H9 (cell line): ENCODE measurements around the gene ANKRD26. TPM values are rescaled to one million over a fixed set of nuclear protein-coding genes. Genes with fewer than 3 reads are reported as not detected.

Source experiments
- DNase-seq: peaks from one replicate; pipeline ENCODE4 v3.0.0-alpha.2; 2017
- H2AFZ ChIP-seq: one replicate; pipeline ENCODE4 v1.6.1; 2013; ENCODE audit warnings: mild to moderate bottlenecking, low read length, control low read depth, moderate library complexity
- H2AK5ac ChIP-seq: 2 replicates; pipeline ENCODE4 v1.6.1; 2013; ENCODE audit warnings: low read length, control low read depth, mixed read lengths; ENCODE audit not compliant: insufficient read length
- H2BK120ac ChIP-seq: one replicate; pipeline ENCODE4 v1.6.1; 2013; ENCODE audit warnings: low read depth, mild to moderate bottlenecking, low read length, control low read depth, inconsistent platforms; ENCODE audit not compliant: poor library complexity, severe bottlenecking
- H2BK12ac ChIP-seq: 2 replicates; pipeline ENCODE4 v1.6.1; 2013; ENCODE audit warnings: low read length, control low read depth, mixed read lengths, low read depth; ENCODE audit not compliant: insufficient read length
- H2BK15ac ChIP-seq: 2 replicates; pipeline ENCODE4 v1.6.1; 2013; ENCODE audit warnings: low read depth, low read length, control low read depth
- H2BK20ac ChIP-seq: one replicate; pipeline ENCODE4 v1.6.1; 2013; ENCODE audit warnings: low read depth, mild to moderate bottlenecking, low read length, control low read depth, inconsistent platforms; ENCODE audit not compliant: poor library complexity, severe bottlenecking
- H2BK5ac ChIP-seq: 2 replicates; pipeline ENCODE4 v1.6.1; 2013; ENCODE audit warnings: low read length, control low read depth, mixed read lengths; ENCODE audit not compliant: insufficient read length
- H3K14ac ChIP-seq: 2 replicates; pipeline ENCODE4 v1.6.1; 2013; ENCODE audit warnings: low read length, control low read depth; ENCODE audit not compliant: insufficient read depth
- H3K18ac ChIP-seq: 2 replicates; pipeline ENCODE4 v1.6.1; 2013; ENCODE audit warnings: low read depth, mild to moderate bottlenecking, mixed read lengths, low read length, control low read depth; ENCODE audit not compliant: insufficient read length
- H3K23ac ChIP-seq: 2 replicates; pipeline ENCODE4 v1.6.1; 2013; ENCODE audit warnings: low read length, control low read depth, mixed read lengths, low read depth; ENCODE audit not compliant: insufficient read length
- H3K23me2 ChIP-seq: 2 replicates; pipeline ENCODE4 v1.6.1; 2013; ENCODE audit warnings: low read depth, mild to moderate bottlenecking, mixed read lengths, low read length, control low read depth; ENCODE audit not compliant: insufficient read length, poor library complexity, severe bottlenecking
- H3K27ac ChIP-seq: 2 replicates; pipeline ENCODE4 v1.5.1; 2013; ENCODE audit warnings: low read length, control low read depth, mixed read lengths, low read depth; ENCODE audit not compliant: insufficient read length
- H3K27me3 ChIP-seq: 2 replicates; pipeline ENCODE4 v1.6.1; 2013; ENCODE audit warnings: low read length, control low read depth, inconsistent platforms; ENCODE audit not compliant: insufficient read depth
- H3K4ac ChIP-seq: 2 replicates; pipeline ENCODE4 v1.6.1; 2013; ENCODE audit warnings: low read depth, mild to moderate bottlenecking, control low read depth, inconsistent platforms, low read length, moderate library complexity
- H3K4me1 ChIP-seq: 2 replicates; pipeline ENCODE4 v1.6.1; 2013; ENCODE audit warnings: low read length, control low read depth, inconsistent platforms; ENCODE audit not compliant: insufficient read depth
- H3K4me2 ChIP-seq: 2 replicates; pipeline ENCODE4 v1.6.1; 2013; ENCODE audit warnings: low read length, control low read depth, mixed read lengths; ENCODE audit not compliant: insufficient read length, insufficient read depth
- H3K56ac ChIP-seq: 2 replicates; pipeline ENCODE4 v1.6.1; 2013; ENCODE audit warnings: low read depth, mild to moderate bottlenecking, mixed read lengths, low read length, control low read depth; ENCODE audit not compliant: insufficient read length
- H3K79me1 ChIP-seq: 2 replicates; pipeline ENCODE4 v1.6.1; 2013; ENCODE audit warnings: low read depth, mild to moderate bottlenecking, moderate library complexity, low read length, control low read depth, inconsistent platforms; ENCODE audit not compliant: insufficient read depth, poor library complexity, severe bottlenecking
- H3K79me2 ChIP-seq: 2 replicates; pipeline ENCODE4 v1.6.1; 2013; ENCODE audit warnings: low read length, control low read depth, inconsistent platforms; ENCODE audit not compliant: insufficient read depth
- H3K9ac ChIP-seq: 2 replicates; pipeline ENCODE4 v1.6.1; 2013; ENCODE audit warnings: low read length, control low read depth, mixed read lengths; ENCODE audit not compliant: insufficient read length; ENCODE audit errors: extremely low read depth
- H3K9me3 ChIP-seq: one replicate; pipeline ENCODE4 v1.6.1; 2013; ENCODE audit warnings: low read depth, low read length, inconsistent platforms; ENCODE audit not compliant: control insufficient read depth
- H3T11ph ChIP-seq: one replicate; pipeline ENCODE4 v1.6.1; 2013; ENCODE audit warnings: mild to moderate bottlenecking, low read length, control low read depth, inconsistent platforms
- H4K20me1 ChIP-seq: one replicate; pipeline ENCODE4 v1.6.1; 2013; ENCODE audit not compliant: control insufficient read depth, insufficient read length, insufficient read depth
- H4K5ac ChIP-seq: 2 replicates; pipeline ENCODE4 v1.6.1; 2013; ENCODE audit warnings: low read depth, mild to moderate bottlenecking, mixed read lengths, low read length, control low read depth; ENCODE audit not compliant: insufficient read length
- H4K8ac ChIP-seq: replicated peaks from 2 replicates; pipeline ENCODE4 v1.6.1; 2013; ENCODE audit warnings: low read length, control low read depth, mixed read lengths, low read depth; ENCODE audit not compliant: insufficient read length
- H4K91ac ChIP-seq: 2 replicates; pipeline ENCODE4 v1.6.1; 2013; ENCODE audit warnings: low read depth, mild to moderate bottlenecking, moderate library complexity, mixed read lengths, low read length, control low read depth; ENCODE audit not compliant: insufficient read length
- H3K27ac Mint-ChIP-seq, 3 experiments: 2 replicates in 2 of 3; 3 replicates in 1 of 3; pipeline ENCODE4 v1.8.0; 2020 to 2021; ENCODE audit warnings: mixed read lengths in 3 of 3, mild to moderate bottlenecking in 1 of 3, moderate library complexity in 1 of 3
- H3K27me3 Mint-ChIP-seq: 2 replicates; pipeline ENCODE4 v1.8.0; 2021; ENCODE audit warnings: low read depth, mild to moderate bottlenecking, moderate library complexity, mixed read lengths
- H3K36me3 Mint-ChIP-seq, 3 experiments: 2 replicates in 2 of 3; 3 replicates in 1 of 3; pipeline ENCODE4 v1.8.0; 2020 to 2021; ENCODE audit warnings: low read depth in 3 of 3, mixed read lengths in 3 of 3; ENCODE audit not compliant: insufficient read depth in 1 of 3
- H3K4me1 Mint-ChIP-seq, 2 experiments: 2 replicates each; pipeline ENCODE4 v1.8.0; 2020; ENCODE audit warnings: mixed read lengths in 2 of 2
- H3K4me3 Mint-ChIP-seq, 2 experiments: 2 replicates in 1 of 2; 3 replicates in 1 of 2; pipeline ENCODE4 v1.8.0; 2020 to 2021; ENCODE audit warnings: mild to moderate bottlenecking in 2 of 2, mixed read lengths in 2 of 2, moderate library complexity in 1 of 2
- H3K9me3 Mint-ChIP-seq, 2 experiments: 2 replicates in 1 of 2; 3 replicates in 1 of 2; pipeline ENCODE4 v1.8.0; 2020; ENCODE audit warnings: mild to moderate bottlenecking in 2 of 2, mixed read lengths in 2 of 2, moderate library complexity in 1 of 2
- WGBS: extraction: QIAGEN DNeasy Blood & Tissue Kit; methylation state at CpG from one replicate; pipeline ENCODE4 v1.1.7; 2013; ENCODE audit warnings: missing lambda C conversion rate, low lambda C conversion rate, mixed read lengths; ENCODE audit not compliant: insufficient read length; ENCODE audit errors: extremely low coverage; 5-methylcytosine and 5-hydroxymethylcytosine counted together
- total RNA-seq: library from RNA; stranded (reverse); gene quantifications from 2 replicates; pipeline ENCODE4 v1.2.1, GENCODE V29; 2021
- TF ChIP-seq, protein P1 (sequence below): fragments of 200-600 bp; sonication (generic); conservative IDR thresholded peaks from 3 replicates; pipeline ENCODE4 v1.8.0; 2021; ENCODE audit warnings: antibody characterized with exemption, mild to moderate bottlenecking

ANKRD26 gene
- total RNA-seq, 1 experiment from 2014 or later: 9.4 TPM

DNA sequence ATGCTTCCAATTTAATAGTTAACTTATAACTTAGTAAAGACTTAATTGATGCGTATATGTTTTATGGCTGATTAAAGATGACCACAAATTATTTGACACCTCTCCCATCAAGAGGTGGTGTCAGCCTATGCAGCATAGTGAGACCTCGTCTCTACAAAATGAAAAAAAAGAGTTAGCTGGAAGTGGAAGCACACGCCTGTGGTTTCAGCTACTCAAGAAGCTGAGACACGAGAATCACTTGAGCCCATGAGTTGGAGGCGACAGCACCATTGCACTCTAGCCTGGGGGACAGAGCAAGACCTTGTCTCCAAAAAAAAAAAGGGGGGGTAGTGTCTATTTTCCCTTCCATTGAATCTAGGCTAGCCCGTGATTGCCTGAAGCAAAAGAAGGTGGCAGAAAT lies 140.5 kb downstream of the ANKRD26 start:
- WGBS: no CpG with 5 or more reads among the region's 6 CpGs
- Histone ChIP-seq H3K4me1 (no peaks in the 10 kb centered on the region), H2BK20ac (no peak overlapping the region), H2BK5ac (no peak overlapping the region), H3K23me2 (no peaks in the 10 kb centered on the region), H2AFZ (no peak overlapping the region), H4K91ac (no peak overlapping the region), H4K5ac (no peak overlapping the region), H3K23ac (no peak overlapping the region), H3T11ph (no peak overlapping the region), H3K56ac (no peak overlapping the region), H3K79me2 (no peaks in the 10 kb centered on the region), H3K4me2 (no peak overlapping the region), H3K4ac (no peak overlapping the region), H2AK5ac (no peak overlapping the region), H4K20me1 (no peaks in the 10 kb centered on the region), H3K18ac (no peak overlapping the region), H2BK12ac (no peak overlapping the region), H3K9ac (no peak overlapping the region), H2BK15ac (no peak overlapping the region), H3K9me3 (no peaks in the 10 kb centered on the region), H2BK120ac (no peak overlapping the region), H3K79me1 (no peaks in the 10 kb centered on the region), H4K8ac (no peak overlapping the region), H3K27ac (no peak overlapping the region), H3K14ac (no peak overlapping the region), H3K27me3 (no peaks in the 10 kb centered on the region)
- TF ChIP-seq, protein P1, sequence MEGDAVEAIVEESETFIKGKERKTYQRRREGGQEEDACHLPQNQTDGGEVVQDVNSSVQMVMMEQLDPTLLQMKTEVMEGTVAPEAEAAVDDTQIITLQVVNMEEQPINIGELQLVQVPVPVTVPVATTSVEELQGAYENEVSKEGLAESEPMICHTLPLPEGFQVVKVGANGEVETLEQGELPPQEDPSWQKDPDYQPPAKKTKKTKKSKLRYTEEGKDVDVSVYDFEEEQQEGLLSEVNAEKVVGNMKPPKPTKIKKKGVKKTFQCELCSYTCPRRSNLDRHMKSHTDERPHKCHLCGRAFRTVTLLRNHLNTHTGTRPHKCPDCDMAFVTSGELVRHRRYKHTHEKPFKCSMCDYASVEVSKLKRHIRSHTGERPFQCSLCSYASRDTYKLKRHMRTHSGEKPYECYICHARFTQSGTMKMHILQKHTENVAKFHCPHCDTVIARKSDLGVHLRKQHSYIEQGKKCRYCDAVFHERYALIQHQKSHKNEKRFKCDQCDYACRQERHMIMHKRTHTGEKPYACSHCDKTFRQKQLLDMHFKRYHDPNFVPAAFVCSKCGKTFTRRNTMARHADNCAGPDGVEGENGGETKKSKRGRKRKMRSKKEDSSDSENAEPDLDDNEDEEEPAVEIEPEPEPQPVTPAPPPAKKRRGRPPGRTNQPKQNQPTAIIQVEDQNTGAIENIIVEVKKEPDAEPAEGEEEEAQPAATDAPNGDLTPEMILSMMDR: no peak
- Mint-ChIP-seq H3K4me1 (no peaks in the 10 kb centered on the region), H3K36me3 (no peaks in the 10 kb centered on the region; a peak in 1 of 7 replicates), H3K4me3 (no peak overlapping the region), H3K27me3 (no peaks in the 10 kb centered on the region), H3K9me3 (no peaks in the 10 kb centered on the region), H3K27ac (no peak overlapping the region)
- no peak for DNase-seq

Other genes starting within 250 kb of the ANKRD26 start
- 35.8 and 36.9 TPM in 2 replicates for gene ABI1, start 239.5 kb downstream of the ANKRD26 start, total RNA-seq
- gene YME1L1, start 53.9 kb upstream of the ANKRD26 start, total RNA-seq: 111 and 122 TPM in 2 replicates
- 35.0 and 37.1 TPM in 2 replicates for gene MASTL, start 54.9 kb upstream of the ANKRD26 start, total RNA-seq
- gene ACBD5, start 140.3 kb upstream of the ANKRD26 start, total RNA-seq: 14.2 and 15.8 TPM in 2 replicates